Measurements from ENCODE around the gene ALG14. TPM values are rescaled to one million over a fixed set of nuclear protein-coding genes. Genes with fewer than 3 reads are reported as not detected.

Gene ALG14
- total RNA-seq, 4 donors from 2014 or later = 1.1 to 2.4 (median 1.4) TPM

DNA sequence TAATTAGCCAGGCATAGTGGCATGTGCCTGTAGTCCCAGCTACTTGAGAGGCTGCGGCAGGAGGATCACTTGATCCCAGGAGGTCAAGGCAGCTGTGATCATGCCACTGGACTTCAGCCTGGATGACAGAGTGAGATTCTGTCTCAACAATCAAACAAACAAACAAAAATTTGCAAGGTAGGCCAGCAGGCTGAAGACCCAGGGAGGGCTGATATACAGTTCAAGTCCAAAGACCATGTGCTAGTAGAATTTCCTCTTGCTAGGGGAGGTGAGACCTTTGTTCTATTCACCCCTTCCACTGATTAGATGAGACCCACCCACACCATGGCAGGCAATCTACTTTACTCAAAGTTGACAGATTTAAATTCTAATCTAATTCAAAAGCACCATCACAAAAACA, 114.7 kb downstream of the ALG14 start:
- TF ChIP-seq, protein P1, sequence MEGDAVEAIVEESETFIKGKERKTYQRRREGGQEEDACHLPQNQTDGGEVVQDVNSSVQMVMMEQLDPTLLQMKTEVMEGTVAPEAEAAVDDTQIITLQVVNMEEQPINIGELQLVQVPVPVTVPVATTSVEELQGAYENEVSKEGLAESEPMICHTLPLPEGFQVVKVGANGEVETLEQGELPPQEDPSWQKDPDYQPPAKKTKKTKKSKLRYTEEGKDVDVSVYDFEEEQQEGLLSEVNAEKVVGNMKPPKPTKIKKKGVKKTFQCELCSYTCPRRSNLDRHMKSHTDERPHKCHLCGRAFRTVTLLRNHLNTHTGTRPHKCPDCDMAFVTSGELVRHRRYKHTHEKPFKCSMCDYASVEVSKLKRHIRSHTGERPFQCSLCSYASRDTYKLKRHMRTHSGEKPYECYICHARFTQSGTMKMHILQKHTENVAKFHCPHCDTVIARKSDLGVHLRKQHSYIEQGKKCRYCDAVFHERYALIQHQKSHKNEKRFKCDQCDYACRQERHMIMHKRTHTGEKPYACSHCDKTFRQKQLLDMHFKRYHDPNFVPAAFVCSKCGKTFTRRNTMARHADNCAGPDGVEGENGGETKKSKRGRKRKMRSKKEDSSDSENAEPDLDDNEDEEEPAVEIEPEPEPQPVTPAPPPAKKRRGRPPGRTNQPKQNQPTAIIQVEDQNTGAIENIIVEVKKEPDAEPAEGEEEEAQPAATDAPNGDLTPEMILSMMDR (IDR thresholded peaks at IDR 0.05; ENCODE audit: low read depth) = no peak

DNA sequence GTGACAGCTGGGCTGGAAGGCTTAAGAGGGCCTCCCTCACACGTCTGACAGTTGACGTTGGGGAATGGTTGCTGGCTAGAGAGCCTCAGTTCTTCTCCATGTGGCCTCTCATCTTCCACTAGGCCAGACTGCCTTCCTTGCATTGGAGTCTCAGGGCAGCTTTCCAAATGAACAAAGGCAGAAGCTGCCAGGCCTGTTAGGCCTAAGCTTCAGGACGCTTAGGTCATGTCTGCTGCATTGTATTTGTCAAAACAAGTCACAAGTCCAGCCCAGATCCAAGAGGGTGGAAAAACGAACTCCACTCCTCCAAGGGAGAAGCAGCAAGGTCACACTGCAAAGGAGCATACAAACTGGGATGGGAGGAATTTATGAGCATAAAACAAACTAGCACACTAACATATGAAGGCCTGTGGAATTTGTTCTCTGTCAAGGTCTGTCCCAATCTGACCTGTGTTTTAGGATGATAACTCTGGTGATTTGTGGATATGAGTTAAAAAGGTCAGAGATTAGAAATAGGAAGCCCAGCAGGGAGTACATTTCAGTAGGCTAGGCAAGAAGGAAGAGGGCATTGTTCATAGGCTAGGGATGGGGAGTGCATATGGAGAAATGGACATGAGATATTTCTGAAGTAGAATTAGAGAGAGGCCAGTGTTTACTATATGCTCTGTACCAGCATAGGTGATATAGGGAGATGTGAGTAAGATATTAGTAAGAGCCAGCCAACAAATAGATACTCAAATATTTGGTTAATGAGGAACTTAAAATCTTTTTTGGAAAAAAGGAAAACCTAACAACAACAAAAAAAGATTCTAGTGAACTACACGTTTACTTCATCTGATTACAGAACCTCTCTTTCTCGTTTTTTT, 116.8 kb downstream of the ALG14 start:
- TF ChIP-seq, protein P1 (IDR thresholded peaks at IDR 0.05; ENCODE audit: low read depth) = no peak

DNA sequence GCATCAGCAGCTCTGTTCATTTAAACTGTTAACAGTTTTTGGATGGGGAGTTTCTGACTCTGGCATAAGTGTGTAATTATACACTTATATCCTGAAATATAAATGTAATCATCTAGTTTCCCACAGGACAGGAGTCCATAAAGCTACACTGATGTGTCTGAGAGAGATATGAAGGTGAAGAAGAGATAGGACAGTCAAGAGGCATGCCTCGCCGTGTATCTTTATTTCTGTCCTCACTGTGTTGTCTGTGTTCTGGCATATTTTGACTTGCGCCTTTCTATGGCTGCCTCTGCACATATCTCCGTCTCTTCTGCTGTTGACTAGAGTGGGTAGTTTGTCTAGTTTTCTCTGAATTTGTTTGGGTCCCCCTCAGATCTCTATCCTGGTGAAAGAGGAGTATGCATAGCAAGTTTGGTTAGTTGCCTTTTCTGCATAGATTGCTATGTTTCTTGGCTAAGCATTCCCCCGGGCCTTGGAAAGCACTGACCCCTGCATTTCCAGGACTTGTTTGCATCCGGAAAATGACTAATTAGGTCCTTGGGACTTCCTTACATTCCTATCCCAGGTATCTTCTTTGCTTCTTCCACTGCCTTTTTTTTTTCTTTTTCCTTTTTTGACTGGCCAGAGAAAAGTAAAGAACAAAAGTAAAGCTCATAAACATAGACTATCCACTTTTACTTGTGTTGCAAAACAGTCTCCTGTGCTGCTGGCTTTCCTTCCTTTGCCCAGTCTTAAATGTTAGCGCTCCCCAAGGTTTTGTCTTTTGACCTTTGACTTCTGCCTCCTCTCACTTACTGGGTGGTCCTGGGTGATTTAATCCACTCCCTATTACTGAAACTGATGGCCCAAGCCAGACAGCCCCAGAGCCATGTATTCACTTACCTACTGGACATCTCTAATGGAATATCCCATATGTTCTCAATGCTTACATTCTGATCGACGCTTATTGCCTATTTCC, 118.2 kb downstream of the ALG14 start:
- TF ChIP-seq, protein P1 (IDR thresholded peaks at IDR 0.05; ENCODE audit: low read depth) = no peak

DNA sequence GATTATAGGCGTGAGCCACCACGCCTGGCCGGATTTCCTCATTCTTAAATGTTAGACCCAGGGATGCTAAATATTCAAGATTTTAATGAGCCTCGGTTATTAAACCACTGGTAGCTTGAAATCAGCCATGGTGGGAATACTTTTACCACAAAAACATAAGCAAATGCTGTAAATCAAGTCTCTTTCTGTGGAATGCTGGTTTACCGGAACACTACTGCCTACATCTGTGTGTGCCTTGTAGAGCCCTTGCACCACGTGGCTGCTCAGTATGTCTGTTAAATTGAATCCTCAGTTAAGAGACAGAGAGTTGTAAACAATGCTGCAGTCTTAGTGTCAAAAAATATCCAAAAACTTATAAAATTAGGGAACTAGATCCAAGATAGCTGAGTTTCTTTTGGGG, 119.0 kb downstream of the ALG14 start:
- TF ChIP-seq, protein P1 (IDR thresholded peaks at IDR 0.05; ENCODE audit: low read depth) = no peak

DNA sequence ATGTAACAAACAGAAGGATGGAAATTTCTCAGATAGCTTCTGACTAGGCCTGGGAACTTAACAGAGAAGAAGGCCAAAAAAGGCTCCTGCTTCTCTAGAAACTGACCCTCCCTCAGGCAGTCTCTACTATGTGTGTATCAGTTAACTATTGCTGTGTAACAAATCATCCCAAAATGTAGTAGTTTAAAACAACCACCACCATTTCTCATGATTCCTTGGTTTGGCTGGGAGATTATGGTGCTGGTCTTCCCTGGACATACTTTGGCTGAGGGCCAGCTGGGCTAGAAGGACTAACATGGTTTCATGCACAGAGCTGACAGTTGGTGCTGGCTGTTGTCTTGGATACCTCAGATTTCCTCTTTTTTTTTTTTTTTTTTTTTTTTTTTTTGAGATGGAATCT, 119.6 kb downstream of the ALG14 start:
- TF ChIP-seq, protein P1 (IDR thresholded peaks at IDR 0.05; ENCODE audit: low read depth) = no peak

DNA sequence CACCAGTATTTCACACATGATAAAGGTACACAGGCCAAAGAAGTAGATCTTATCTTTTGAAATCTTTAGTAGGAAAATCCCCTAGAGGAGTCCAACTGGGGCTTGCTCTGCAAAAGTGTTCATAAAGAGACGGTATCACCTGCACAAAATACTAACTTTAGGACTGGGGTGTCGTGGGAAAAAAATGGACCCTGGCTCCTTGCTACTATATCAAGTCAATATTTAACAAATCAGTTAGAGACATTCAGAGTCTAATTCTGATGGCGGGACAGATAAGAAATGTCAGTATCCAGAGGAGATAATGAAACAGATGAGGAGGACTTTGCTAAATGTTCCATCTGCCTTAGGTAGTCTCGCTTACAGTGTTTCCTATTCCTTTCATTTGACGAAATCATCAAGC, 120.2 kb downstream of the ALG14 start:
- TF ChIP-seq, protein P1 (IDR thresholded peaks at IDR 0.05; ENCODE audit: low read depth) = no peak

Data from subcutaneous adipose tissue (tissue), 4 donors.